ENCODE data around the gene JPH3.

Gene JPH3

DNA sequence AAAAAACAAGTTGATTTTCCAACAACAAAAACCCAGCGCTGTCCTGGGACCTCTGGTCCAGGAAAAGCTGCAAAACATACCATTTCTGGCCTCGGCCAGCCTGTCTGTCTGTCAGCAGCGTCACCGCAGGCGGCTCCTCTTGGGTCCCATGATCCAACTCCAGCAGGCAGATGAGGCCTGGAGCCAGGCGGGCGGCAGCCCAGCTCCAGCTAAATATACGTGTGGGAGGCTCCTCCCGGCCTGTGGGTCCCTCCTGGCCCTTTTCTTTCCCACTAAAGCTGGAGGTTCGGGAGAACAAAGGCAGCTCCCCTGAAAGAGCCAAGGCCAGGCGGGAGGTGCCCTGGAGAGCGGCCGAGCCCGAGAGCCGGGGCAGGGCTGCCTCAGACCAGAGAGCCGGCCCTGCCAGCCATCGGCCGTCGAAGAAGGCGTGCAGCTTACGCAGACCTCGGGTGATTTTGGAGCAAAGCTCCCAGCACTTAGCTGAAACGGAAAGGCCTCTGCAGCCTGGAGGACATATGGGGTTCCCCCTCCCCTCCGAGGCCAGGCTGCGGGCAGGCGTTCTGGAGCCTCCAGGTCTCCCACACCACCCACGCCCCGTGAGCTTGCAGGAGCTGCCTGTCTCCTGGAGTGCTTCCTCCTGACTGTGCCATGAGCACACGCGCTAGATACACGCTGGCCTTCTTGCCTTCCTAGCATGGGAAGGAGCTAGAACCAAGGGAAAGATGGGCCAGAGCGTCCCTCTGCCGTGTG, 19.9 kb upstream of the JPH3 start:
- ChIA-PET POLR2A (ENCODE audit: low non-redundant PET) (no interaction called here), CTCF (interaction anchor here (0.5 to 2.0 kb wide), 4 partner anchors 31 to 289 kb away, joined by 3 to 17 read pairs (median 3); no protein-coding TSS in a partner anchor)
- no peak for DNase-seq (ENCODE audit: low spot score)
- TF ChIP-seq, protein P1, sequence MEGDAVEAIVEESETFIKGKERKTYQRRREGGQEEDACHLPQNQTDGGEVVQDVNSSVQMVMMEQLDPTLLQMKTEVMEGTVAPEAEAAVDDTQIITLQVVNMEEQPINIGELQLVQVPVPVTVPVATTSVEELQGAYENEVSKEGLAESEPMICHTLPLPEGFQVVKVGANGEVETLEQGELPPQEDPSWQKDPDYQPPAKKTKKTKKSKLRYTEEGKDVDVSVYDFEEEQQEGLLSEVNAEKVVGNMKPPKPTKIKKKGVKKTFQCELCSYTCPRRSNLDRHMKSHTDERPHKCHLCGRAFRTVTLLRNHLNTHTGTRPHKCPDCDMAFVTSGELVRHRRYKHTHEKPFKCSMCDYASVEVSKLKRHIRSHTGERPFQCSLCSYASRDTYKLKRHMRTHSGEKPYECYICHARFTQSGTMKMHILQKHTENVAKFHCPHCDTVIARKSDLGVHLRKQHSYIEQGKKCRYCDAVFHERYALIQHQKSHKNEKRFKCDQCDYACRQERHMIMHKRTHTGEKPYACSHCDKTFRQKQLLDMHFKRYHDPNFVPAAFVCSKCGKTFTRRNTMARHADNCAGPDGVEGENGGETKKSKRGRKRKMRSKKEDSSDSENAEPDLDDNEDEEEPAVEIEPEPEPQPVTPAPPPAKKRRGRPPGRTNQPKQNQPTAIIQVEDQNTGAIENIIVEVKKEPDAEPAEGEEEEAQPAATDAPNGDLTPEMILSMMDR (conservative IDR thresholded peaks at IDR 0.05; ENCODE audit: low read depth) = no peak
- H3K27ac ChIP-seq = peak overlapping the region; percentile 78

DNA sequence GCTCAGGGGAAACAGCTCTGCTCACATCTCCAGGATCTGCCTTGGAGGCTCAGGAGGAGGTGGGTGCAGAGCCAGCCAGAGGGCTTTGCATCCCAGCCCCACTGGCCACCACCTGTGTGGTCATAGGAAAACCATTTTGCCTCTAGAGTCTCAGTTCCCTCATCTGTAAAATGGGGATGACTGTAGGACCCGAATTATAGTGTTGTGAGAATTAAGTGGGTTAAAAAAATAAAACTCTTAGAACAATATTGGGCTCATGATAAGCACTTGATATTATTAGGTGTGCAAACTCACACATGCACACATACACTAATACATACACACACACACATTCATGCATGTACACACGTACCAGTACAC, 19.4 kb upstream of the JPH3 start:
- H3K27ac ChIP-seq = peak overlapping the region; percentile 78
- ChIA-PET POLR2A (ENCODE audit: low non-redundant PET) (no interaction called here), CTCF (interaction anchor here (0.6 to 2.0 kb wide), 3 partner anchors 21 to 54 kb away, joined by 3 to 17 read pairs (median 4); no protein-coding TSS in a partner anchor)
- DNase-seq (ENCODE audit: low spot score) = no peak
- TF ChIP-seq, protein P1 (conservative IDR thresholded peaks at IDR 0.05; ENCODE audit: low read depth) = no peak

DNA sequence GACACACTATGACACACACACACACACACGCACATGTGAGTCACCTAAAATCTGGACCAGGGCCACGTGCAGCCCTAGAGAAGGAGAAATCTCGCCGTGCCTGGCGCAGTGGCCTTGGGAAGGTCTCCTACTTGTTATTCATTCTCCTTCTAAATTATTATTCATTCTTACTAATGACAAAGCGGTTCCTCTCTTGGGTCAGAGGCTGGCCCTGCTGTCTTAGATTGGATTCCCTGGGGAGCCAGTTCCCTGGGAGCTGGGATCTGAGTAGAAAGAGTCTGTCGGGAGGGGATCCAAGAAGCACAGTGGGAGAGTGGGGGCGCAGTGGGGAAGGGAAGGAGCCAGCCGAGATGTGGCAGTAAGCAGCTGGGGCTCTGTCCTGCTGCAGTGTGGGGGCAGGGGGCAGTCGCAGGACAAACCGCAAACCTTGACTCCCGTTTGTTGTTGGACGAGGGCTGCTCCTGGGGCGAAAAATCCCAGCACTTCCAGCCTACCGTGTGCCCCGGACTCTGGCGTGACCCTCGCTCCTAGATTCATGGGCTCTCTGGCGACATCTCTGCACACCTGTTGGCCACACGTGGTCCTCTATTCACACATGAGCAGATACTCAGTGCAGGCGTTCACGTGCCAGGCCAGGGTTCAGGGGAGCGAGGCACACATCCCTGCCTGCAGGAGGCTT, 18.7 kb upstream of the JPH3 start:
- CTCF ChIA-PET = interaction anchor here (0.6 to 0.7 kb wide), 2 partner anchors 21 to 186 kb away, joined by 4 read pairs; no protein-coding TSS in a partner anchor
- no peak overlapping the region for H3K27ac ChIP-seq
- POLR2A ChIA-PET (ENCODE audit: low non-redundant PET) = no interaction called here
- DNase-seq (ENCODE audit: low spot score) = no peak
- TF ChIP-seq, protein P1 (conservative IDR thresholded peaks at IDR 0.05; ENCODE audit: low read depth) = no peak

DNA sequence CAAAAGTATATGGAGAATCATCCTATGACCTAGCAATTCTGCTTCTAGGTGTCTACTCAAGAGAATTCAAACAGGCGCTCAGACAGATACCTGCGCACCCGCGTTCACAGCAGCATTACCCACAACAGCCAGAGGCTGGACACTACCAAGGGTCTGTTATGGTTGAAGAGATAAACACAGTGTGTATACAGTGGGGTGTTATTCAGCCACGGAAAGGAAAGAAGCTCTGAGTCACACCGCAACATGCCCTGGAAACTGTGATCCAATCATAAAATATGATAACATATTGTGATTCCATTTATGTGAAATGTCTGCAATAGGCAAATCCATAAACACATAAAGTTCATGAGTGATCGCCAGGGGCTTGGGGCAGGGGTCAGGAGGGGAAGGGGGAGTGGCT, 18.0 kb upstream of the JPH3 start:
- CTCF ChIA-PET = interaction anchor here (0.7 kb wide), 1 partner anchor 185 kb away, joined by 4 read pairs; no protein-coding TSS in a partner anchor
- DNase-seq (ENCODE audit: low spot score) = no peak
- POLR2A ChIA-PET (ENCODE audit: low non-redundant PET) = no interaction called here
- no peak overlapping the region for H3K27ac ChIP-seq
- TF ChIP-seq, protein P1 (conservative IDR thresholded peaks at IDR 0.05; ENCODE audit: low read depth) = no peak

DNA sequence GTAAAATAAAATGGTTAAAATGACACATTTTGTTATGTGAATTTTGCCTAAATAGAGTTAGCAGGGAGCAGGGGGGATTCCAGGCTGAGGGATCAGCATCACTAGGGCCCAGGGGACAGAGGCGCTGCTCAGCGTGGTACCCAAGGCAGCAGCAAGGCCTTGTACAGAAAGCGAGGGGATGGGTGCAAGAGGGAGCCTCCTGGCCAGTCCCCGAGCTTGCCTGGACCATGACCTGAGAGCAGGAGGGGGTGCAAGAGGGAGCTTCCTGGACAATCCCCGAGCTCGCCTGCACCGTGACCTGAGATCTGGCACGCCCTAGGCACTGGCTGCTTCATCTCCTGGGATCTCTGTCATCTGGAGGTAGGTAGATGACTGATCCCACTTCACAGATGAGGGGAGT, 17.3 kb upstream of the JPH3 start:
- no peak for DNase-seq (ENCODE audit: low spot score)
- TF ChIP-seq, protein P1 (conservative IDR thresholded peaks at IDR 0.05; ENCODE audit: low read depth) = no peak
- ChIA-PET POLR2A (ENCODE audit: low non-redundant PET) (no interaction called here), CTCF (no interaction called here)
- no peak overlapping the region for H3K27ac ChIP-seq

DNA sequence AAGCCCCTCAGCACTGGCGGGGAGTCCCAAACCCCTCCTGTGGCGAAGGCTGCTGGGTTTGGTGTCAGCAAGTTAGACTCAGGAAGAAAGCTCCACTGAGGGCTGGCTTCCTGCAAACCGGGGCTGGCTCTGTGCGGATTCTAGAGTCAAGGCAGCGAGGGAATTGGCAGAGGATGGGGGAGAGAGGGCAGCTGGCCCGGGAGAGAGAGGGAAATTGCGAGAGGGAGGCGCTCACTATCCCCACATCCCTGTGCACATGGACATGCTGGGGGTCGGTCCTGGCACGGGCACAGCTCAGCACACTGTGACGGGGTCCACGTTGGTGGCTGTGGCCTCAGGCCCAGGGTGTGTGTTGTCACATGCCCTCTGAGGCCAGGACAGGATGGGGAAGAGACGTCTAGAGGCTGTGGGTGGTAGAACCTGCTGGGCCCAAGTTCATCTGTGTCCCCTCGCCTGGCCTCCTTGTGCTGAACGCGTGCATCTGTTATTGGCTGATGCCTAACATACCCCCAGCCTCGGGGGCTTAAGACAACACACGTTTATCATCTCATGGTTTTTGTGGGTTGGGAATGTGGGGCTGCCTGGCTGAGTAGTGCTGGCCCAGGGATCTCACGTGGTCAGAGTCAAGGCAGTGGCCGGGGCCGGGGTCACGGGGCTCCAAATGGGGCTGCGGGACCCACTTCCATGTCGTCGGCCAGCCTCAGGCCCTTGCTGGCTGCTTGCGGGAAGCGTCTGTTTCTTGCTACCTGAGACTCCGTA, 16.7 kb upstream of the JPH3 start:
- POLR2A ChIA-PET (ENCODE audit: low non-redundant PET) = no interaction called here
- H3K27ac ChIP-seq = no peak overlapping the region
- no peak for DNase-seq (ENCODE audit: low spot score)
- CTCF ChIA-PET = interaction anchor here (0.6 to 2.2 kb wide), 2 partner anchors 51 to 124 kb away, joined by 3 to 10 read pairs; no protein-coding TSS in a partner anchor
- TF ChIP-seq, protein P1 (conservative IDR thresholded peaks at IDR 0.05; ENCODE audit: low read depth) = no peak

Data from RWPE1 (cell line).